GM19455 (cell line): ENCODE data around the gene SHB.
A peak's percentile ranks its signal among the peaks of the same experiment; 100 is the strongest.

ENCODE experiments used
- ATAC-seq: cut with Tn5 transposase; IDR thresholded peaks from one replicate; pipeline ENCODE4 v1.9.1; 2021; ENCODE audit not compliant: unreplicated experiment

SHB gene

GRCh38 chr9:38068701-38069628 is at the start of gene SHB:
Gene SHB, minus strand, starts transcription at chr9:38069227. Its CDS starts 582 bp downstream, at chr9:38068645.
- peak; percentile 60 for ATAC-seq

- no peak for ATAC-seq
Measured at GRCh38 chr9:38117651-38118050, 48.6 kb upstream of the SHB start.

GRCh38 chr9:38114905-38115304 is 45.9 kb upstream of the SHB start:
- ATAC-seq: no peak

- no peak for ATAC-seq
Measured at GRCh38 chr9:38112456-38112855, 43.4 kb upstream of the SHB start.

GRCh38 chr9:38112049-38112448 is 43.0 kb upstream of the SHB start:
- no peak for ATAC-seq

- no peak for ATAC-seq
Measured at GRCh38 chr9:38110476-38110875, 41.4 kb upstream of the SHB start.

GRCh38 chr9:38109601-38110000 is 40.6 kb upstream of the SHB start:
- no peak for ATAC-seq

GRCh38 chr9:38108326-38108725 is 39.3 kb upstream of the SHB start:
- no peak for ATAC-seq

- no peak for ATAC-seq
Measured at GRCh38 chr9:38107811-38108304, 38.8 kb upstream of the SHB start.

- no peak for ATAC-seq
Measured at GRCh38 chr9:38107405-38107804, 38.4 kb upstream of the SHB start.

GRCh38 chr9:38106488-38106887 is 37.5 kb upstream of the SHB start:
- ATAC-seq: no peak

GRCh38 chr9:38103340-38103739 is 34.3 kb upstream of the SHB start:
- no peak for ATAC-seq

- ATAC-seq: no peak
Measured at GRCh38 chr9:38101423-38101822, 32.4 kb upstream of the SHB start.

- no peak for ATAC-seq
Measured at GRCh38 chr9:38096238-38096805, 27.3 kb upstream of the SHB start.

GRCh38 chr9:38094165-38094564 is 25.1 kb upstream of the SHB start:
- ATAC-seq: no peak

GRCh38 chr9:38092656-38093055 is 23.6 kb upstream of the SHB start:
- no peak for ATAC-seq

- ATAC-seq: no peak
Measured at GRCh38 chr9:38092200-38092524, 23.1 kb upstream of the SHB start.

- peak; percentile 62 for ATAC-seq
Measured at GRCh38 chr9:38091310-38092199, 22.5 kb upstream of the SHB start.

GRCh38 chr9:38090170-38090569 is 21.1 kb upstream of the SHB start:
- ATAC-seq: no peak

- ATAC-seq: no peak
Measured at GRCh38 chr9:38089387-38090165, 20.5 kb upstream of the SHB start.
